Subcutaneous abdominal adipose tissue (tissue), 5 donors: ENCODE results near the gene ELK4.

ENCODE experiments used
- H3K27ac ChIP-seq: one replicate; pipeline ENCODE4 v1.7.0; 2013; ENCODE audit warnings: low read depth, mild to moderate bottlenecking, inconsistent platforms, low read length, moderate library complexity
- H3K27me3 ChIP-seq, 5 donors: one replicate each; pipeline ENCODE4 v1.7.0; 2013; ENCODE audit warnings: low read length in 5 of 5, inconsistent platforms in 1 of 5; ENCODE audit not compliant: control insufficient read depth in 5 of 5, insufficient read depth in 4 of 5
- H3K36me3 ChIP-seq, 5 donors: one replicate each; pipeline ENCODE4 v1.7.0; 2013; ENCODE audit warnings: low read length in 5 of 5; ENCODE audit not compliant: control insufficient read depth in 5 of 5, insufficient read depth in 5 of 5
- H3K4me1 ChIP-seq, 5 donors: one replicate each; pipeline ENCODE4 v1.7.0; 2013; ENCODE audit warnings: low read length in 5 of 5, mild to moderate bottlenecking in 3 of 5, moderate library complexity in 1 of 5; ENCODE audit not compliant: control insufficient read depth in 5 of 5, insufficient read depth in 5 of 5
- H3K4me3 ChIP-seq, 5 donors: one replicate each; pipeline ENCODE4 v1.7.0; 2013; ENCODE audit warnings: low read length in 5 of 5, low read depth in 1 of 5
- H3K9ac ChIP-seq, 5 donors: one replicate each; pipeline ENCODE4 v1.7.0; 2013; ENCODE audit warnings: low read length in 5 of 5, mild to moderate bottlenecking in 4 of 5, moderate library complexity in 3 of 5
- H3K9me3 ChIP-seq, 5 donors: one replicate each; pipeline ENCODE4 v1.7.0; 2013; ENCODE audit warnings: low read length in 5 of 5; ENCODE audit not compliant: control insufficient read depth in 5 of 5
- donor health status: healthy.
- donor health status: healthy.
- donor health status: healthy.
- donor health status: healthy.
- donor health status: healthy.

The ELK4 gene

DNA sequence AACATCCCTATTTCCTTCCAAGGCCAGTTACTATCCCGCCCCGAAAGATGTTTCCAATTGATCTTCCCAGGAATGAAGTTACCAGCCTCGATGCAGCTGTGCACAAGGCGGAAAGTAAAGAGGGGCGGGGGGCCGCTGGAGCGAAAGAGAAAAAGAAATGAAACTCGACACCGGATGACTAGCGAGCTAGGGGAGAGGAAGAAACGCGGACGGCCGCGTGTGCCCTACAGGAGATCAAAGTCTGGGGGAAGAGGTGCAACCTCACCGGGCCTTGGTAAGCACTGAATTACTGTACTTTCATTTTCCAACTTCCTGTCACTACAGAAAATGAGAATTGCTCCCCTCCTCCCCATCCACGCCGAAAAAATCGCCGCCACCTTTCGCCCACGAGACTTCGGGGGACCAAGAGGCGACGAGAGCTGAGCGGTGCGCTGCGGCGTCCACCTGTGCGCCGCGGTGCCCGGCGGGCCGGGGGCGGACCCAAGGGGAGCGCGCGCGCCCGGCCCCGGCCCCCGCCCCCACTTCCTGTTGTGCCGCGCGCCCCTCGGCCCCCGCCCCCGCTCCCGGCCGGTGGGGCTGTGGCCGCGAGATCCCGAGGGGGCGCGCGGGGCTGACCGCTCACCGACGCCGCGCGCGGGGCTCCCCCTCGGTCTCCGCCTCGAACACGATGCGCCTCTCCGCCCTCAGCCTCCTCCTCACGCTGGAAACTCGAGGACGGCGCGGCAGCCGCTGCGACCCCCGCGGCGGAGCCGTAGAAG, 622 bp downstream of the ELK4 start:
- Histone ChIP-seq H3K9me3 (no peaks in the 10 kb centered on the region), H3K27ac (peak overlapping the region; percentile 82), H3K27me3 (no peaks in the 10 kb centered on the region), H3K36me3 (no peaks in the 10 kb centered on the region), H3K4me1 (peaks cover 2 to 27% (median 21%) of the 10 kb centered on the region in 5 donors), H3K9ac (peak overlapping the region; percentile 74 to 92 (median 86)), H3K4me3 (peak overlapping the region; percentile 87 to 97 (median 93))

GRCh38 chr1:205630651-205631009, 1.2 kb downstream of the ELK4 start:
- no peaks in the 10 kb centered on the region for H3K9me3 ChIP-seq
- peak overlapping the region; percentile 87 to 97 (median 93) for H3K4me3 ChIP-seq
- peaks cover 2 to 29% (median 21%) of the 10 kb centered on the region in 5 donors for H3K4me1 ChIP-seq
- peak overlapping the region; percentile 82 for H3K27ac ChIP-seq
- no peaks in the 10 kb centered on the region for H3K27me3 ChIP-seq
- no peaks in the 10 kb centered on the region for H3K36me3 ChIP-seq
- peak overlapping the region; percentile 74 to 92 (median 86) for H3K9ac ChIP-seq

DNA sequence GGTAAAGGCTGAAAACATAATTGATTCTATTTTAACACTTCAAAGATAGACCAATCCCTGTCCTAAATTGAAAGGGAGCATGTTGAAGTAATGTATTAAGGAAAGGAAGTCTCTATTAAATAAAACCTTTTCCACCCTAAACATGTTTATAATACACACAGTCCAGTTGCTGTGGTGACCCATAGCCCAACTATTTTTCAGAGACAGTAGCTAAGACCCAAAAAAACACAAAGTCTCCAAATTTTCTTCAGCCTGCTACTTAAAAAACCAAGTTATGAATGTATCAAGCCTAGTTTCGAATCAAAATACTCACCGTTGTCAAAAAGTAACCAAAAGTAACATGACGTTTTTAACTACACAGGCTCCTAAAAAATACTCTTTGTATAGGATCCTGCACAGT, 1.6 kb downstream of the ELK4 start:
- H3K27ac ChIP-seq: peak overlapping the region; percentile 82
- peak overlapping the region; percentile 74 to 92 (median 86) for H3K9ac ChIP-seq
- peaks cover 2 to 29% (median 21%) of the 10 kb centered on the region in 5 donors for H3K4me1 ChIP-seq
- no peaks in the 10 kb centered on the region for H3K27me3 ChIP-seq
- H3K4me3 ChIP-seq: peak overlapping the region; percentile 87 to 97 (median 93)
- H3K36me3 ChIP-seq: no peaks in the 10 kb centered on the region
- no peaks in the 10 kb centered on the region for H3K9me3 ChIP-seq

DNA sequence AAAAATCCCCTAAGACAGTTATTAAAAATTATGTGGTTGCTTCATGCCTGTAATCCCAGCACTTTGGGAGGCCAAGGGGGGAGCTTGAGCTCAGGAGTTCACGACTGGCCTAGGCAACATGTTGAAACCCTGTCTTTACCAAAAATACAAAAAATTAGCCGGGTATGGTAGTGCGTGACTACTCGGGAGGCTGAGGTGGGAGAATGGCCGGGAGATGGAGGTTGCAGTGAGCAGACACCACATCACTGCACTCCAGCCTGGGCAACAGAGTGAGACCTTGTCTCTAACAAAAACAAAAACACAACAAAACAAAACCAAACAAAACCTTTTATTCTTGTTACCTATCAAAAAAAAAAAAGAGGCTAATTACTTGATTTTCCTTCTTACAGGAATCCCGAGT, 2.1 kb downstream of the ELK4 start:
- H3K4me3 ChIP-seq: peak overlapping the region in 2 of 5 donors; percentile 87 to 92
- no peaks in the 10 kb centered on the region for H3K36me3 ChIP-seq
- H3K27ac ChIP-seq: no peak overlapping the region
- H3K9me3 ChIP-seq: no peaks in the 10 kb centered on the region
- no peaks in the 10 kb centered on the region for H3K27me3 ChIP-seq
- peak overlapping the region in 1 of 5 donors; percentile 88 for H3K9ac ChIP-seq
- peaks cover 2 to 29% (median 21%) of the 10 kb centered on the region in 5 donors for H3K4me1 ChIP-seq

DNA sequence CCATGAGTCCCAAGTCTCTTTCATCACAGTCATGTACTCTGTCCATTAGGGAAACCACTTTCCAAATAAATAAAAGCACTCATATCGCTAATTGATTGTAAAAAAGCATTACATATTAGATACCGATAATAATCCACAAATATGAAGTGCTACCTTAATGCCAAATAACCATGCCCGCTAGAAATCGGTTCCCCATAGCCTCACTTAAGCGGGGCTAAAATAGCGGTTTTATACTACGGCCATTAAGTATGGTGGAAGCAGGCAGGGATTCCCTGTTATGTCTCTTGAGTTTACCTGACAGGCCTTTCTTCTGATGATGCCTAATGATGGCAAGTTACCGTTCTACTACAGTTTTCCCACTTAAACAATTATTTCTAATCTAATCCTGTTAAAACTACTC, 3.9 kb downstream of the ELK4 start:
- Histone ChIP-seq H3K36me3 (peaks cover 0 to 7% (median 2%) of the 10 kb centered on the region in 5 donors), H3K27me3 (no peaks in the 10 kb centered on the region), H3K27ac (no peak overlapping the region), H3K4me1 (peaks cover 2 to 29% (median 21%) of the 10 kb centered on the region in 5 donors), H3K9ac (no peak overlapping the region), H3K9me3 (no peaks in the 10 kb centered on the region), H3K4me3 (no peak overlapping the region)

- Histone ChIP-seq H3K27ac (no peak overlapping the region), H3K4me1 (peaks cover 2 to 21% (median 16%) of the 10 kb centered on the region in 5 donors), H3K9ac (no peak overlapping the region), H3K4me3 (no peak overlapping the region), H3K9me3 (no peaks in the 10 kb centered on the region), H3K27me3 (no peaks in the 10 kb centered on the region), H3K36me3 (peaks cover 0 to 22% (median 8%) of the 10 kb centered on the region in 5 donors)
These were observed 5.6 kb downstream of the ELK4 start for GRCh38 chr1:205626216-205626615.

- H3K9me3 ChIP-seq: no peaks in the 10 kb centered on the region
- H3K9ac ChIP-seq: peak overlapping the region in 1 of 5 donors; percentile 38
- H3K4me3 ChIP-seq: no peak overlapping the region
- H3K27ac ChIP-seq: no peak overlapping the region
- peaks cover 0 to 6% (median 0%) of the 10 kb centered on the region in 5 donors for H3K4me1 ChIP-seq
- no peaks in the 10 kb centered on the region for H3K27me3 ChIP-seq
- peaks cover 10 to 40% (median 24%) of the 10 kb centered on the region in 5 donors for H3K36me3 ChIP-seq
These were observed 8.2 kb downstream of the ELK4 start for GRCh38 chr1:205623646-205624045.

GRCh38 chr1:205620269-205620668, 11.5 kb downstream of the ELK4 start:
- H3K4me1 ChIP-seq: no peaks in the 10 kb centered on the region
- H3K27me3 ChIP-seq: no peaks in the 10 kb centered on the region
- no peaks in the 10 kb centered on the region for H3K9me3 ChIP-seq
- peaks cover 26 to 72% (median 46%) of the 10 kb centered on the region in 5 donors for H3K36me3 ChIP-seq
- H3K27ac ChIP-seq: no peak overlapping the region
- no peak overlapping the region for H3K4me3 ChIP-seq
- H3K9ac ChIP-seq: no peak overlapping the region

DNA sequence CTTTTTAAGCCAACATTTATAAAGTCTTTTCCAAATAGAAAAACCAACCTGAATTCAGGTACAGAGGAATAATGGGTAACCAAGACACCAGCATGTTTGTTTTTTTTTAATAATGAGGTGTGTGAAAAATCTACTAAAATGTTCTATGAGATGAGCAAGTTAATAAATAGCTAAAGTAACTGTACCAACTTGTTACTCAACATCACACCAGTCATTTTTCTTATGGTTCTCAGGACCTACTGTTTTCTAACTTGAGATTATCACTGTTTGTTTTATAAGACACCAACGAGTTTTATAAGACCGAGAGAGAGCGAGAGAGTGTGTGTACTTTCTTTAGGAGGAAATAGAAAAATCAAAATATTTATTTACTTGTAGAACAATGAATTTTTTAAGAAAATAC, 12.4 kb downstream of the ELK4 start:
- H3K9ac ChIP-seq: no peak overlapping the region
- H3K36me3 ChIP-seq: peaks cover 30 to 76% (median 49%) of the 10 kb centered on the region in 5 donors
- no peak overlapping the region for H3K4me3 ChIP-seq
- no peaks in the 10 kb centered on the region for H3K27me3 ChIP-seq
- no peaks in the 10 kb centered on the region for H3K4me1 ChIP-seq
- no peaks in the 10 kb centered on the region for H3K9me3 ChIP-seq
- no peak overlapping the region for H3K27ac ChIP-seq

DNA sequence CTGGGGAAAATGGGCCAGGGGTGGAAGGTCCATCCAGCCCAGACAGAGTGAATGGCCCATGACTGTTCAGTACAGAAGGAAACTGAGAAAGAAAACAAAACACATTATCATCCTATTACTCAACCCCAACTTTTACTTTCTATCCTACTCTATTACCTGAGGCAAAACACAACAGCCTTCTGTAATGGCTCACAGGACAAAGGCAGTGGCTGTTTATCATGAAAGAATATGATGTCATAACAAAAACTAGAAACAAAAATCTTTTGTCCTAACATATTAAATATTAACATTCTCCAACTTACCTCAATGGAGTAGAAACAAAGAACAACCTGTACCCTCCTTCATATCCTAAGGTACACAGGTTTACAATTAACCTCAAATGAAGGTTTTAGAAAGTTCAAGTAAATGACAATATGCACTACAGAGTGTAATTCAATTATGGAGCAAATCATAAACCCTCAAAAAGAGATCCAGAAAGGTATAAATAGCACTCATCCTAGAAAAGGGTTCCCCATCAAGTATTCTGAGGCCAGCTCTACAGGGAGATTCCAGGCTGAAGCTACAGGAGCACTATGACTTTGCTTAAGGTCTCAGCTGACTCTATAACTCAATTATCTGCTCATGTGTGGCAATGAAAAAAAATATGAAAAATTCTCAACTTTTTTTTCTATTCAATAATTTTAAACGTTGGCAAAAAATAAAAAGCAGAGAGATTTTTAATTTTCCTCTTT, 15.1 kb downstream of the ELK4 start:
- no peak overlapping the region for H3K9ac ChIP-seq
- H3K27ac ChIP-seq: no peak overlapping the region
- no peak overlapping the region for H3K4me3 ChIP-seq
- H3K27me3 ChIP-seq: no peaks in the 10 kb centered on the region
- no peaks in the 10 kb centered on the region for H3K9me3 ChIP-seq
- no peaks in the 10 kb centered on the region for H3K4me1 ChIP-seq
- H3K36me3 ChIP-seq: peaks cover 37 to 71% (median 50%) of the 10 kb centered on the region in 5 donors
